GM19238 (cell line): ENCODE data around the gene ASIC1.
"Not testable (repeated sequence)": the region's sequence is repeated elsewhere in the genome, so short reads cannot be mapped to it uniquely, and the experiment has no call there.

Experiments used
- DNase-seq: peaks from one replicate; pipeline ENCODE4 v3.0.0; 2011; ENCODE audit warnings: low spot score; ENCODE audit not compliant: insufficient read length

Gene ASIC1

DNA sequence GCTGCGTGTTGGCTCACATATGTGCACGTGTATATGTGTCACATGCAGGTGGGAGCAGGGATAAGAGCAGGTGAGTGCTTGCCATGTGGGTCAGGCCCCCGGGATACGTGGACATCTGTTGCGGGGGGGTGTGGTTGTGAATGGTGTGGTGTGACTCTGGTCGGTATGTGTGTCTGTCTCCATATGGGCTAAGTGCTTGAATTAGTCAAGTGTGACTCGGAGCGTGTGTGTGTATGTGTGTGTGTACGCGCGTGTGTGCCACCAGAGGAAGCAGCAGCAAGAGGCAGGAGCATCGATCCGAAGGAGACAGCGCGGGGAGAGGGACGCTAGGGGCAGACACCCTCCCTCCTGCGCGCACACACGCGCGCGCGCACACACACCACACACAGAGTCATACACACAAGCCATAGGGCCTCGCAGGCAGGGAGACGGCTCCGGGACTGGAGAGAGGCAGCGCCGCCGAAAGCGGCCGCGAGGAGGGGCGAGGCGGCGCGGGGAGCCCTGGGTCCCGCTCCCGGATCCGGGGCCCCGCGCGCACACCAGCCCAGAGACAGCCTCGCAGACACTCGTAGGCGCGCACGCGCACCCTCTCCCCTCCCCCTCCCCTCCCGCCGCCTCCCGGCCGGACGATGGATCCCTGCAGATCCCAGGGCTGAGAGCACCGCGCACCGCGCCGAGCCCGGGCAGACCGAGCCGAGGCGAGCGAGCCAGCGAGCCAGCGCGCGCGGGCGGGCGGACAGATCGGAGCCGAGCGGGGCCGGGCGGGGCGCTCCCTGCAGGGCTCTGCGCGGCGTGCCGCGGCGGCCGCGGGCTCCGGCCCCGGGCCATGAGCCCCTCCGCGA, at the start of gene ASIC1:
Gene ASIC1, plus strand, starts transcription at position 597 of the 842 bp plus-strand sequence. CDS start 1,171 bp downstream, outside the sequence.
- no peak for DNase-seq

DNA sequence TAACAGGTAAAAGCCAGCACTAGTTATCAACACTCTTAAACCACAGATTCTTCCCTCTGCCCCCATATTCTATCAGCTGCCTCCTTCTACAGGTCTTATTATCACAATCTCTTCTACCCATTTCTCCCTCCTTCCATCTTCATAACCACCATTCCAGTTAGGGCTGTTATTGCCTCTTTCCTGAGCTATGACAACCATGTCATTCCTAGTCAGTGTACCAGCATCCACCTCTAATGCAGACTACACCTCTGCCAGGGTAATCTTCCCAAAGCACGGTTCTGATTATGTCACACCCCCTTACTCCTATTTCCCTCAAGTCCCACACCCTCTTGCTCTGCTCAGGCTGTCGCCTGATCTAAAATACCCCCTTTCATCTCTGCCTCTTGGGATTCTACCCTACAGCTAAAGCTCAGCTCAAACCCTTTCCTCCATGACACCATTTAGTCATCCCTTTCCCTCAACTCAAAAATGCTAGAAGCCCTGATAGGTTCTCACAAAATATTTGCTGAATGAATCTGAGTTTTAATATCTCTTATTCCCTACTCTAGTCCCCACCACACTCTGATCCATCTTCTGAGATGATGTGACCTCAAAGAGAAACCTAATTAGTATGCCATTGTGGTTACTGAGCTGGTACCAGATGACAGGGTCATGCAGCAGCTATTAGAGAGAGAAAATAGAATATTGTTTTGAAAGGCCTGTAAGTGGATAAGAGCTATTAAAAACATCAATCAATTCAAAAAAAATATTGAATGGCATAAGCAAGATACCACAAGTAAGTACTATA, 43.8 kb upstream of the ASIC1 start:
- no peak for DNase-seq

DNA sequence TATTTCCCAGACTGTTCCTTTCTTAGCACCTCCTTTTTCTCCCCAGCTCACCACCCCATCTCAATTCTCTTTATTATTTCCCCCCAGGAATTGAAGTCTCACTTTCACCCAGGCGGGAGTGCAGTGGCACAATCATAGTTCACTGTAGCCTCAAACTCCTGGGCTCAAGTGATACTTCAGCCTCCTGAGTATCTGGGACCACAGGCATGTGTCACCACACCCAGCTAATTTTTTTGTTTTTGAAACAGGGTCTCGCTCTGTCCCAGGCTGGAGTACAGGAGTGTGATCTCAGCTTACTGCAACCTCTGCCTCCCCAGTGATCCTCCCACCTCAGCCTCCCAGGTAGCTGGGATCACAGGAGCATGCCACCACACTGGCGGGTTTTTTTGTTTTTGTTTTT, 43.1 kb upstream of the ASIC1 start:
- no peak for DNase-seq

DNA sequence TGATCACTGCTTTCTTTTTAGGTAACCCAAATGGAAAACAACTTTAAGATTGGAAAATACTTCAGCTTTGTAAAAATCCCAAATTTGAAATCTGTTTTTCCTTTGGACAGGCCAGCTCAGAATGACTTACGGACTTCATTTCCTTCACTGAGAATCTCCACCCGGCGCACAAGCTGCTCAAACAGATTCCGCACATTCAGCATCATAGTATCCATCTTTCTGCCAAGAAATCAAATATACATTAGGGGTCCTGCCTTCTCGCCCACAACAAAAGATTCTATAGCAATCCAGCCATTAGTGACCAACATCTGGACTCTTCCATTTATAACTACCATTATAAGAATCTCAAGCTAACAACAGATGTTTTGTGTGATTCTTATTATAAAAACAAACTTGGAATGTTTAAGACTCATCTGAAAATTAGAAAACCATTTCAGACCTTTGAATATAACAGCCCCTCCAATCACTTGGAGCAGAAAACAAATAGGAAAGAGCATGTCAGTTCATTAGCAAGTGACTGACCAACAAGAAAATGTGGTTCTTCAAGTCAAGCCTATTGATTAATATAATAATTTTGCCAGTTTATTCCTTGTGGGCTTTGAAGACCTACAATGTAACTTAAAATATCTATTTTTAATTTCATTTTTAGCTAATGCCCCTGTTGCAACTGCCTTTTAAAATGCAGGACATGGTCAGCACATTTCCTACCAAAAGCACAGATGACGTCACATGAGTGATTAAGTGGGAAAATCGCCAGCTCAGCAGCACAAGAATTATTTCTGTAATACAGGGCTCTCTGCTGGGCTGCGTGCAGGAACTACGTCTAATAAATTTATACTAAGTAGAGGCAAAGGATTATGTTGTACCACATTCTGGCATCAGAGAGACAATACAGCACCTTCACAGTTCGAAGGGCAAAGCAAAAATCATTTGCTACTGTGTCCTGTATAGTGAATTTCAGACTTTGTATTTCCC, 40.6 kb upstream of the ASIC1 start:
- no peak for DNase-seq

DNA sequence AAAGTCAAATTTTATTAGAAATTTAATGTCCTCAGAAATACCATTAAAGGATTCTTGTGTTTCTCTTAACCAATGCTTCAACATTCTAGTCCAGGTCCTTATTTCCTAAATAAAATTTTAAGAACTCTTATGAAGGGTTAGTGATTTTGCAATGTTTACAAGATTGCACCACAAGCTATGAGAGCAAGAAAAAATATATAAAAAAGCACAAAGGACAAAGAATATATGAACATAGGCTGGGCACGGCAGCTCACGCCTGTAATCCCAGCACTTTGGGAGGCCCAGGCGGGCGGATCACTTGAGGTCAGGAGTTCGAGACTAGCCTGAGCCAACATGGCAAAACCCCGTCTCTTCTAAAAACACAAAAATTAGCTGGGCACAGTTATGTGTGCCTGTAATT, 39.8 kb upstream of the ASIC1 start:
- no peak for DNase-seq

- DNase-seq: no peak
These were observed 39.2 kb upstream of the ASIC1 start for GRCh38 chr12:50018154-50018553.

GRCh38 chr12:50018968-50019367, 38.4 kb upstream of the ASIC1 start:
- DNase-seq: no peak

GRCh38 chr12:50019524-50019923, 37.9 kb upstream of the ASIC1 start:
- DNase-seq: no peak

- no peak for DNase-seq
These were observed 36.4 kb upstream of the ASIC1 start for GRCh38 chr12:50021031-50021430.

- no peak for DNase-seq
These were observed 34.5 kb upstream of the ASIC1 start for GRCh38 chr12:50022903-50023302.

- no peak for DNase-seq
These were observed 33.2 kb upstream of the ASIC1 start for GRCh38 chr12:50024227-50024626.

GRCh38 chr12:50024805-50025186, 32.6 kb upstream of the ASIC1 start:
- DNase-seq: no peak

GRCh38 chr12:50025187-50026059, 32.0 kb upstream of the ASIC1 start, which contains the start of gene RACGAP1:
Gene RACGAP1, minus strand, starts transcription at chr12:50025494. Its CDS starts 8,779 bp downstream, at chr12:50016715.
- DNase-seq: peak; percentile 94

DNA sequence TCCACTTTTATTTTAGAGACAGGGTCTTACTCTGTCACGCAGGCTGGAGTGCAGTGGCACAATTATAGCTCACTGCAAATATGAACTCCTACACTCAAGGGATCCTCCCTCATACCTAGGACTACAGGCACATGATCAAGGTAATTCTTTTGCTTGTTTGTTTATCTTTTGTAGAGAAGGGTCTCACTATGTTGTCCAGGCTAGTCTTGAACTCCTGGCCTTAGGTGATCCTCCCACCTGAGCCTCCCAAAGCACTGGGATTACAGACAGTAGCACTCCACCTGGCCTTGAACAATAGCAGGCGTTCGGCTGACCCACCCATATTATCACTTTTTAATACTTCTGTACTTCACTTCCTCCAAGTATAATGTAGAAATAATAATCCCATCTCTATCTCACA, 30.7 kb upstream of the ASIC1 start:
- DNase-seq: no peak

GRCh38 chr12:50030449-50030848, 26.9 kb upstream of the ASIC1 start:
- not testable (repeated sequence) for DNase-seq

GRCh38 chr12:50032515-50032853, 24.9 kb upstream of the ASIC1 start:
- DNase-seq: no peak

GRCh38 chr12:50032854-50033581, 24.4 kb upstream of the ASIC1 start:
- DNase-seq: no peak

GRCh38 chr12:50038336-50038735, 19.1 kb upstream of the ASIC1 start:
- DNase-seq: no peak

DNA sequence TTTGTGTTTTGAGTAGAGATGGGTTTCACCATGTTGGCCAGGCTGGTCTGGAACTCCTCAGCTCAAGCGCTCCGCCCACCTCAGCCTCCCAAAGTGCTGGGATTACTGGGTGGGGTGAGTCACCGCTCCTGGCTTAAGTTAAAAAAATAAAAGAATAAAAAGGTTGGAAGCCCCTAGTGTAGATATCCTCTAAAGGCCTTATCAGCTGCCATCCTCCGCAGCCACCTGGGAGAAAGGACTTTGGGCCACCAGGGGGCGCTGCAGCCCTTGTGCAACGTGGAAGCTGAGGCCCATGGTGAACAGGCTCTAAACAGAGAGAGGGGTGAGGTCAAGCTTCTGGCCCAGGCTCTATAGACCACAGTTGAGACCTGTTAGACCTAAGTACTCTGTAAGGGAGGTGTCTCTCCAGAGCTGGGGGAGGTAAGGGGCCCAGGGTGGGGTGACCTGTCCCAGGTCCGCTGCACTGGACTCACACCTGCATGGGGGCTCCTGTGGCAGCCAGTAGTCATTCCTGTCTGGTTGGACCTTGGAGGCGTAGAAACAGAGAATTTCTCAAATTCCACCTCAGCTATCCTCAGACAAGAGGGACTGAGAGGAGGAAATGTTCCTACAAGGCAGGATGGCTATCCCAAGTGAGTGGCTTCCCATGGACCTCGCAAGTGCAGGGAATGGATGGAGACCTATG, 18.1 kb upstream of the ASIC1 start:
- DNase-seq: peak; percentile 72
